GM18505 (cell line): ENCODE measurements around the gene ITGBL1.

Source experiments
- ATAC-seq: cut with Tn5 transposase; IDR thresholded peaks from one replicate; pipeline ENCODE4 v1.9.1; 2021; ENCODE audit not compliant: unreplicated experiment
- POLR2A ChIP-seq: IDR thresholded peaks from 4 replicates; pipeline ENCODE4 v1.6.1; 2011; ENCODE audit warnings: borderline replicate concordance; ENCODE audit not compliant: insufficient read depth, insufficient read length; ENCODE audit errors: extremely low read depth

ITGBL1 gene

DNA sequence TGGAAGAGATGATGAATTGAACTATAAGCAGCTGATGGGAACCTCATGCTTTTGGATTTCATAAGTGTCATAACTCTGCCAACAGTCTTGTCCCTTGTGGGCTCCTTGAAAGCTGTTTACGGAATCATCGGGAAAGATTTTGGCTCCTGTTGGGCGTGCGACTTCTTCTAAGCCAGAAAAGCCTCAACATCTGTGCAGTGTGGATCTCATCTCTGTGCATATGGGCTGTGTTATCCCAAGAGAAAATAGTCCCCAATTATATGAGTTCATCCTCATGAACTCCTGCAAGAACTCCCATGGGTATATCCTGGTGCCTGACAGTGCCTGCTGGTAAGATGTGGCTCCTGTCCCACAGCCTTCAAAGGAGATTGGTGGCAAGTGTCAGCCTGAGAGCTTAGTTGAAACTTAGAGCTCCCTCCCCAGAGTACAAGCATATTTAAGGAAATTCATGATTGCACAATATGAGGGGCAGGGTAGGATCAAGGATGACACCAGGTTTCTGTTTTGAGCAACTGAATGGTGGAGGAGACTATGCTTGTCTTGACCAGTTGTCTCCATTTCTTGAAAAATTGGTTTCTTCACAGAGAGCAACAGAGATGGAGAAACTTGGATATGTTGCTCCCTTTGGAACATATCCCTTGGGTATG lies 243.5 kb downstream of the ITGBL1 start:
- no peak for TF ChIP-seq POLR2A
- no peak for ATAC-seq

DNA sequence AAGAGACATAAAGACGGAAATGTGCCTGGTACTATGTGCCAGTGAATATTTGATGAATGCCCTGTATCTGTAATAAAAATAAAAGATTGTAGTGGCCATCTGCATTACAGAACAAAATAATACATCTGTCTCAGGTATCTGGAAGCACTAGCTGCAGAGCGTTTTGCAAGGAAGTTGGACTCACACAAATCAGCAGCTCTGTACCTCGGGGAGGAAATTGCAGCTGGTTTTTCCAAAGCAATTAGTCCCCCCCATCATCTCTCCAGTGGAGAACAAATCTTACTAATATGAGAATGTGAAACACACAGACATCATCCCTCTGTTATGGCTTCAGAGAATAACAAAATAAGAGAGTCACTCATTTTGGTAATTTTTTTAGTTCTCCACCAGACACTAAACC lies 245.3 kb downstream of the ITGBL1 start:
- no peak for ATAC-seq
- TF ChIP-seq POLR2A, result no peak

DNA sequence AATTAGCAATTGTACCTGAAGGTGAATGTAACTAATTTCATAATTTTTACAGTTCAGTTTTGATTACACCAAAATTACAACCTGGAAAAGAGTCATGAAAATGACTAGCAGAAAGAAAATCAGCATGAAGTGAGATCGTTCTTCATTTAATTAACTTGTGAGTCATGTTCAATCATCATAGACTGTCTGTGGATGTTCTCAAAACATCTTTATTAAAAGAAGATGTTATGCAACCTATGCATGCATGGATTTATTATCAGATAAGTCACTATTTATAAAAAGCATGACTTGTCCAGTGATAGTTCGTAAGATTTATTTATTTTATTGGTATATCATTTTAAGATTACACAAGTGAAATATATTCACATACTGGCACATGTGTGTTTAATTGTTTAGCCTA lies 245.9 kb downstream of the ITGBL1 start:
- ATAC-seq, result no peak

DNA sequence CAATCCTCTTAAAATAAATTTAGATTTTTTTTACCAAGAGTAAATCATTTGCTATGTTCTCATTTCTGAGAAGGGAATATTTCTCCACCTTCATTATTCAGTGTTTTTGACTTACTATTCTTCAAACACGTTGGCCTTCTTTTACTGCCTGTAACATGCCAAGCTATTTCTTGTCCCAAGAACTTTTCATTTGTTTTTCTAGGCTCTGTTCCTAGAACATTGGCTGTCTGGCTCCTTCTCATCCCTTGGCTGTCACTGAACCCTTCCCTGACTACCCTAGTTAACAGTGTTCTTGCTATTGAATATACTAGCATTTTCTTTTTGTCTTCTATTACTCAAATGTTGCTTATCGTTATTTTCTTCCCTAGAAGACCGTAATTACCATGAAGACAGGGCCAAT lies 248.1 kb downstream of the ITGBL1 start:
- no peak for ATAC-seq
- no peak for TF ChIP-seq POLR2A

More for the DNA sequence above, 245.9 kb downstream of the ITGBL1 start:
- TF ChIP-seq POLR2A, result no peak

DNA sequence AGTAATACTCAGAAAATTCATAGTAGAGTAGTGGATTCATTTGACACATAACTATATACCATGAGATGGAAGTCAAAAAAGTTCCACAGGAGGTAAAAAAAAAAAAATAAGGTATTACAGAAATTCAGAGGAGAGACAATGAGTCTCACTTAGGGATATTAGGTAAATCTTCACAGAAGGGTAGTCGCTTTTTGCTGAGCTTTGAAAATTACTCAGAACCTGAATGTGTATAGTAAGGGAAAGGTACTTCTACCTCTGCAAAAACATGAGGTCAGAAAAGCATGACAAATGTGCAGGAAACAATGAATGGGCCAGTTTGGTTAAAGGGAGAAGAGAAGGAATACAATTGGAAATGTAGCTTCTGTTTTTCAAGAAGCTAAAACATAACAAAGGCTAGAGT lies 250.6 kb downstream of the ITGBL1 start:
- no peak for TF ChIP-seq POLR2A
- ATAC-seq, result no peak

DNA sequence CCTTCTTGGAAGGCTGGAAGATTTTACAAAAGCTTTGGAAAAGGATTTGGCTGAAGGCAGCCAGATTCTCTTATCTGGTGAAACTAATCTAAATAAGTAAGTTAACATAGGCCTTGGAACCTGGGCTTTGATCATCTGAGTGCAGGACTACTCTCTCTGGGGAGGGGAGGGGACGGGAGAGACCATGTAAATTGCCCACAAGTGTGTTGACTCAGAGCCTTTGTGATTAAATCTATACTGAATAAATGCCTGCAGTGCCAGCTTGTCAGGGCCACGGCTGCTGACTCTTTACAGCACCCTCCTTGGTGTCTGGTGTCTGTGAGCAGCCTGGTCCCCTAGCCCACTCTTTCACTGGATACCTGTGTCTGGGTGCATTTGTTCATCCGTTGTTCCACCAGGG lies 251.4 kb downstream of the ITGBL1 start:
- no peak for TF ChIP-seq POLR2A

DNA sequence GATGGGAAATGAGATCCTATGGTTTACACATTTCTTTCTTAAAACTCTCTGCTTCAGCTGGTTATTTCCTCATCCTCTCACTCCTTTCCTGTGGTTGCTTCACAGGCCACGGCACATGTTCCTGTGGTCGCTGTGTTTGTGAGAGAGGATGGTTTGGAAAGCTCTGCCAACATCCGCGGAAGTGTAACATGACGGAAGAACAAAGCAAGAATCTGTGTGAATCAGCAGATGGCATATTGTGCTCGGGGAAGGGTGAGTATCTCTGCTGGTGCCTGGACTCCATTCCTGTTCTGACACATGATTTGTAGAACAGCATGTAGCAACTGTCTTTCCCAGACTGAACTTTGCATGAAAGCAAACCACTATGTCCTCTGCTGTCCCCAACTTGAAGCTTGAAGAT lies 254.2 kb downstream of the ITGBL1 start:
- ATAC-seq, result no peak
- TF ChIP-seq POLR2A, result no peak

More for the DNA sequence above, 251.4 kb downstream of the ITGBL1 start:
- ATAC-seq, result no peak

DNA sequence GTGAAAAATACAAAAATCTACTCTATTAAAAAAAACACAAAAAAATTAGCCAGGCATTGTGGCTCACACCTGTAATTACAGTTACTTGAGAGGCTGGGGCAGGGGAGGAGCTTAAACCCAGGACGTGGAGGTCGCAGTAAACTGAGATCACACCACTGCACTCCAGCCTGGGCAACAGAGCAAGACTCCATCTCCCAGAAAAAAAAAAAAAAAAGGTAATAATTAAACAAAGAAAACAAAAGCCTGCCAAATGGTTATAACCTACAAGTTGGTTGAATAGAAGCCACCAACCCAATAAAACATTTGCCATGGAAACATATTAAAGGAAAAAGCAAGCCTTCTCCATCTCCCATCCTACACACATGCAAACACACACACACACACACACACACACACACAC lies 255.2 kb downstream of the ITGBL1 start:
- no peak for ATAC-seq
- TF ChIP-seq POLR2A, result no peak

DNA sequence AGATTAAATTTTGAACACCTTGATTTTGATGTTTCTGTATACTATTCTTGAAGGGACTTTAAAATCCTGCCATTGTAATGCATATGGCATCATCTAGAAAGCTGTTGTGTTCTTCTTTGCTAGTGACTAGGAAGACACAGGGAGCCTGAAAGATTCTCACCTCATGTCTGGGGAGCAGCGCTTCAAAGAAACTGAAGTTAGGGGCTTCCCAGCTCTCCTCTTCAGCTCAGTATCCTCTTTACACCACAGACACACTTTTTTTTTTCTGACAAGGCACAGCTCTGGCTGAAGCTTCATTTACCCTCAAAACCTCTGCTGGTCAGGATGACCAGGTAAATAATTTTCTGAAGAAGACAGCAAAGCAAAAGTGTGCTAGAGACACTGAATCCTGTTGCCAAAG lies 255.6 kb downstream of the ITGBL1 start:
- no peak for TF ChIP-seq POLR2A
- no peak for ATAC-seq

DNA sequence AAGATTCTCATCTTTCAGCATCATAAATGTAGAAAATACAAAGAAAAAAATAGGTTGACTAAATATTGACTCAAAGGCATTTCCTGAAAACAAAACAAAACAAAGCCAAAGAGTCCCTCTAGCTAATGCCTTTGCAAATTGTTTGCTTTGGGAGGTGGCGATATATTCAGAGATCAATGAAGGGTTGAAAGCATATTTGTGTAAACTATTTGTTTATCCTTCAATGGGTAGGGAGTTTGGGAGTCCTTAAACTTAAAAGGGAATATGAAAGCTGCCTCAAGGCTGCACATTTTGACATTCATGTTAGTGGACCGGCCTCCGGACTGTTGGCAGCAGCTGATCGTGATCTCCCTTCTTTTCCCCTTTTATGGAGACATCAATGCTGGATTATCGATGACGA lies 257.5 kb downstream of the ITGBL1 start:
- no peak for TF ChIP-seq POLR2A
- ATAC-seq, result no peak

DNA sequence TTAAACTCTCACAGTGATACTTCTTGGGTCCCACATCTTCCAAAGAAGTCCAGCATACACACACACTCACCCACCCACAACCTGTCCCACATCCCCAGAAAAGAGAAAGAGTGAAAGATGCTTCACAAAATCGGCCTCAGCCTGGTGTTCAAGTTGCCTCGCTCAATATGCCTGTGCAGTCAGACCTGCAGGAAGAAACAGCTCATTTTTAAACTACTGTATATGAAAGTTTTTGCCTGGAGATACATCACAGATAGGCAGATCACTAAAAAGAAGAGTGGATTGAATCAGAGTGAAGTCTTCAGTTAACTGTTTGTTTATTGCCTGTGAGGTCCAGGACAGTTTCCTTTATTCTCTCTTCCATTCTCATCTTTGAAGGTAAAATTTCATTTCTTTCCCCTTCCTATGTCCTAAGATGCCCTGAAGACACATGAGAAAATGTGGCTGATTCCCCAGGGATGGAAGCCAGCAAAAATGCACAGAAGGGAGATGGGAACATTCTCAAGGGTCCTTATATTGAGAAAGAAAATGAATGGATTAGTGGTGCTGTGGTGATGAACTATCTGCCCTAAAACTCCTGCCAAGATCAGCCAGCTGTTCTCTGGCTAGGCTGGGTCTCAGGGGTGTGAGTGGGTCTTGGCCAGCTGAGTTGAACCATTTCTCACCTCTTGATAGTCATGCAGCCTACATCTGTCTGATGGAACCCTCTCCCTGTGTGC lies 259.0 kb downstream of the ITGBL1 start:
- ATAC-seq, result no peak
- TF ChIP-seq POLR2A, result no peak

DNA sequence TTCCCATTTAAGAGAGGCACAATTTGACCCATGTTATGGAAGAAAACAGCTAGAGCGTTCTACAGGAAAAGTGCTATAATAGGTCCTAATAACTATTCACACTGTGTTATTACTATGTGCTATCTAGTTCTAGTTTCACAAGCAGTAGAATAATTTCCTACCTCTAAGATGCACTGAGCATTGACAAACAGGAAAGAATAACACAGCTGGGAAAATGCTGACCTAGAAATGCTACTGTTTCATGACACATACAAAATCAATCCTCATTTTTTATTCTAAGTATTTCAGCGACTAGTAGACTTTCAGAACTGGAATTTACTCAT lies 259.5 kb downstream of the ITGBL1 start:
- no peak for ATAC-seq
- TF ChIP-seq POLR2A, result no peak

DNA sequence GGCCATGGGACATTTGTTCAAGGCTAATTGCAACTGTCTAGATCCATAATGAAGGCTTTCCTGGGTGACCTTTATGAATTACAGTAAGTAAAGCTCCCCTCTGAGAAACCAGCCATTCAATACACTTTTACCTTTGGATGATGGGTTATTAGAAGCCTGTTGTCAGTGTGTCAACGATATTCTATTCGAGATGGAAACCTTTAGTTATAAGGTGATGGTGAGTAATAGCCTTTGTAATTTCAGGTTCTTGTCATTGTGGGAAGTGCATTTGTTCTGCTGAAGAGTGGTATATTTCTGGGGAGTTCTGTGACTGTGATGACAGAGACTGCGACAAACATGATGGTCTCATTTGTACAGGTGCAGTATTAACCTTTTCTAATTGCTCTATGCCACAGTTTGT lies 261.7 kb downstream of the ITGBL1 start:
- TF ChIP-seq POLR2A, result no peak
- ATAC-seq, result no peak

DNA sequence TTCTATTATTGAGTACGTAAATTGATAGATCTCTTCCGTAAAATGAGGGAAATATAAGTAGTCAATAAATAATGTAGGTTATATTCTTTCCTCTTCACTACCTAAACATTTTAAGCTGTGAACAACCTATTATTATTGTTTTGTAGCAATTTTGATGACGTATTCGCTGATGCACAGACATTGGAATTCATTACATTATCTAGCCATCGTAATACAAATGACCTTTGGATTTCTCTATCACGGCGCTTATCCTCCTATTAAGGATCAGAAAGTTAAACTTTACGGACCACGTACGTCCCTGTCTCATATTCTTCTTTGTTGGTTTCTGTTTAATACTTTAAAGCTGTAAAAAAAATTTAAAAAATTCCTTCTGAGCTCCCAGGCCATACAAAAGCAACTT lies 264.9 kb downstream of the ITGBL1 start:
- ATAC-seq, result no peak
- no peak for TF ChIP-seq POLR2A
